ENCODE results near the gene ITPKC. TPM values are rescaled to one million over a fixed set of nuclear protein-coding genes. Genes with fewer than 3 reads are reported as not detected.

The ITPKC gene
- total RNA-seq, 2 experiments from 2014 or later: 5.5 to 6.5 TPM

DNA sequence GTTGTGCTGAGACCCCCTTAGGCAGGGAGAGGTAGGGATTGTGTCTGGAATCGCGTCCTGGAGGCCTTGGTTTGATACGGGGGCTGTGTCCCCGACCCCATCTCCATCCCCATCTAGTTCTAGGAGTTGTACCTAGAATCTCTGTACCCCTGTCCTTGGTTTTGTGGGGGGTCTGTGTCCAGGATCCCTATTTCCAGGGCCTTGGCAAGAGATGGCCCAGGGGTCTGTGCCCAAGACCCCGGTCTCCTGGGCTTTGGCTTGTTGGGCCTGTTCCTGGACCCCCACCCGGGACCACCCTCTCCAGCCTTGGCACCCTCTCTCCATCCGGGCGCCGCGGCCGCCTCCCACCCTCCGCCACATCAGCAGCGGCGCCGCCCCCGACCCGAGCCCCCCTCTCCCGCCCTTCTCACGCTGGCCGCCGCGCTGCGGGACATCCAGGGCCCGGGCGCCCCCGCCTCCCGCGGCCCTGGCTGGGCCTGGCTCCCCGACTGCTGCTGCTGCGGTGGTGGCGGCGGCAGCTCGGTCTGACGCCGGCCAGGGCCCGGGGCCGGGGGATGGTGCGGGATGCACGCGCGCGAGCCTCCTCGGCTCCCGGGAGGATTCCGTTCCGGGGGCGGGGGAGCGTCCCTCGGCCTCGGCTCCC, 26.7 kb upstream of the ITPKC start, which contains the start of gene NUMBL:
TSS of gene NUMBL (minus strand) at position 602 of the 643 bp plus-strand sequence. CDS start at position 434, 168 bp downstream.
- Histone ChIP-seq H3K4me3 (ENCODE audit: low read depth, low read length, poor library complexity, severe bottlenecking) (peak within 1 kb of the TSS; percentile 66), H3K36me3 (ENCODE audit: insufficient read depth, low read length) (no peaks in the 10 kb centered on the region)

GRCh38 chr19:40690693-40691420, 26.1 kb upstream of the ITPKC start:
- peak; percentile 88 for DNase-seq (ENCODE audit: low spot score)
- Histone ChIP-seq H3K79me2 (ENCODE audit: insufficient read depth, low read depth, low read length) (no peaks in the 10 kb centered on the region), H3K4me3 (ENCODE audit: low read depth, low read length, poor library complexity, severe bottlenecking) (peak overlapping the region; percentile 66), H3K9me2 (ENCODE audit: insufficient read depth, low read length) (no peaks in the 10 kb centered on the region), H3K27ac (ENCODE audit: low read depth, low read length, poor library complexity, severe bottlenecking) (peak overlapping the region; percentile 23), H3K4me1 (ENCODE audit: insufficient read depth, low read length, poor library complexity, severe bottlenecking) (peaks cover 17% of the 10 kb centered on the region), H2AFZ (ENCODE audit: low read length) (peak overlapping the region; percentile 87), H3K36me3 (ENCODE audit: insufficient read depth, low read length) (no peaks in the 10 kb centered on the region), H3K4me2 (ENCODE audit: low read length) (peak overlapping the region; percentile 95), H3K9me3 (ENCODE audit: low read length) (no peaks in the 10 kb centered on the region), H4K20me1 (ENCODE audit: insufficient read depth, low read length) (no peaks in the 10 kb centered on the region)
- no peak for TF ChIP-seq CTCF (conservative IDR thresholded peaks at IDR 0.05; ENCODE audit: low read length)
- POLR2A ChIA-PET: interaction anchor here (0.6 to 0.9 kb wide), 4 partner anchors 25 to 1148 kb away, joined by 3 to 5 read pairs (median 4); no protein-coding TSS in a partner anchor
- intact Hi-C loops (cut with micrococcal nuclease; ENCODE audit: unreplicated experiment): no loop called here
- no TSS peak for BruUV-seq (replicated peaks)
- CTCF ChIA-PET (ENCODE audit: unreplicated experiment): no interaction called here

More for the DNA sequence above, 26.7 kb upstream of the ITPKC start, which contains the start of gene NUMBL:
- Histone ChIP-seq H3K9me2 (ENCODE audit: insufficient read depth, low read length) (no peaks in the 10 kb centered on the region), H2AFZ (ENCODE audit: low read length) (peak within 1 kb of the TSS; percentile 87), H3K4me2 (ENCODE audit: low read length) (peak within 1 kb of the TSS; percentile 95), H3K79me2 (ENCODE audit: insufficient read depth, low read depth, low read length) (no peaks in the 10 kb centered on the region), H3K9me3 (ENCODE audit: low read length) (no peaks in the 10 kb centered on the region), H3K4me1 (ENCODE audit: insufficient read depth, low read length, poor library complexity, severe bottlenecking) (peaks cover 17% of the 10 kb centered on the region), H4K20me1 (ENCODE audit: insufficient read depth, low read length) (no peaks in the 10 kb centered on the region), H3K27ac (ENCODE audit: low read depth, low read length, poor library complexity, severe bottlenecking) (peak within 1 kb of the TSS; percentile 23)
- intact Hi-C loops (cut with micrococcal nuclease; ENCODE audit: unreplicated experiment): no loop called here
- POLR2A ChIA-PET: interaction anchor here (0.7 to 0.9 kb wide), 2 partner anchors 80 to 167 kb away, joined by 3 to 5 read pairs; no protein-coding TSS in a partner anchor
- TF ChIP-seq EZH2phosphoT487 (IDR thresholded peaks at IDR 0.05; ENCODE audit: borderline replicate concordance, low read depth, low read length) (no peak), CTCF (conservative IDR thresholded peaks at IDR 0.05; ENCODE audit: low read length) (no peak)
- no peak for DNase-seq (ENCODE audit: low spot score)
- BruUV-seq (replicated peaks): no TSS peak
- CTCF ChIA-PET (ENCODE audit: unreplicated experiment): no interaction called here
